Neural cell (in vitro differentiated cells): ENCODE results near the gene ASAH2B. TPM values are rescaled to one million over a fixed set of nuclear protein-coding genes. Genes with fewer than 3 reads are reported as not detected.
"Not testable (repeated sequence)": the region's sequence is repeated elsewhere in the genome, so short reads cannot be mapped to it uniquely, and the experiment has no call there.

Experiments used
- H2AFZ ChIP-seq: fragments of 200-600, 300-800 bp; sonication (generic), shearing (Covaris generic); 2 replicates; pipeline ENCODE4 v1.6.0; 2014; ENCODE audit warnings: low read depth, mild to moderate bottlenecking, antibody characterized with exemption, low read length, moderate library complexity
- H3F3A ChIP-seq: fragments of 200-600 bp; shearing (Covaris generic); 2 replicates; pipeline ENCODE4 v1.6.1; 2016; ENCODE audit warnings: mild to moderate bottlenecking, moderate library complexity, mixed read lengths, antibody characterized with exemption, low read length; ENCODE audit not compliant: insufficient read depth, poor library complexity, severe bottlenecking
- H3K27ac ChIP-seq: fragments of 200-600, 300-800 bp; sonication (generic), shearing (Covaris generic); 2 replicates; pipeline ENCODE4 v1.5.1; 2014; ENCODE audit warnings: mild to moderate bottlenecking, low read length, moderate library complexity
- H3K27me3 ChIP-seq: fragments of 300-800, 200-600 bp; sonication (generic), shearing (Covaris generic); 2 replicates; pipeline ENCODE4 v1.6.0; 2014; ENCODE audit warnings: mild to moderate bottlenecking, low read depth, low read length, moderate library complexity; ENCODE audit not compliant: insufficient read depth
- H3K36me3 ChIP-seq: fragments of 300-800, 200-600 bp; sonication (generic), shearing (Covaris generic); 2 replicates; pipeline ENCODE4 v1.5.1; 2014; ENCODE audit warnings: mild to moderate bottlenecking, antibody characterized with exemption, low read length, moderate library complexity; ENCODE audit not compliant: insufficient read depth
- H3K4me2 ChIP-seq: fragments of 300-800, 200-600 bp; sonication (generic), shearing (Covaris generic); 2 replicates; pipeline ENCODE4 v1.6.0; 2014; ENCODE audit warnings: mild to moderate bottlenecking, low read length
- H3K4me3 ChIP-seq: fragments of 300-800, 200-600 bp; sonication (generic), shearing (Covaris generic); 2 replicates; pipeline ENCODE4 v1.5.1; 2014; ENCODE audit warnings: mild to moderate bottlenecking, low read length, moderate library complexity
- H3K79me2 ChIP-seq: fragments of 200-600 bp; shearing (Covaris generic); replicated peaks from 2 replicates; pipeline ENCODE4 v1.6.0; 2014; ENCODE audit warnings: mild to moderate bottlenecking, low read length, moderate library complexity; ENCODE audit not compliant: insufficient read depth
- H3K9ac ChIP-seq: fragments of 300-800, 200-600 bp; sonication (generic), shearing (Covaris generic); 2 replicates; pipeline ENCODE4 v1.6.1; 2016; ENCODE audit warnings: mild to moderate bottlenecking, low read length, mixed read lengths
- H3K9me2 ChIP-seq: fragments of 200-600 bp; shearing (Covaris generic); 2 replicates; pipeline ENCODE4 v1.6.1; 2016; ENCODE audit warnings: mild to moderate bottlenecking, low read length, mixed read lengths; ENCODE audit not compliant: insufficient read depth
- H3K9me3 ChIP-seq: fragments of 200-600, 300-800 bp; sonication (generic), shearing (Covaris generic); 2 replicates; pipeline ENCODE4 v1.6.1; 2016; ENCODE audit warnings: mild to moderate bottlenecking, mixed run types, low read length, moderate library complexity, mixed read lengths
- H4K20me1 ChIP-seq: fragments of 200-600 bp; shearing (Covaris generic); 2 replicates; pipeline ENCODE4 v1.6.1; 2016; ENCODE audit warnings: mild to moderate bottlenecking, mixed run types; ENCODE audit not compliant: insufficient read depth
- CTCF ChIP-seq: fragments of 450-650 bp; IDR thresholded peaks from 2 replicates; pipeline ENCODE4 v1.5.1; 2014; ENCODE audit warnings: antibody characterized with exemption, mild to moderate bottlenecking, moderate library complexity; ENCODE audit not compliant: poor library complexity, severe bottlenecking
- EP300 ChIP-seq: fragments of 450-650 bp; conservative IDR thresholded peaks from 2 replicates; pipeline ENCODE4 v1.6.1; 2014; ENCODE audit warnings: antibody characterized with exemption, mild to moderate bottlenecking, moderate library complexity; ENCODE audit not compliant: poor library complexity, severe bottlenecking
- EZH2 ChIP-seq: fragments of 200-600, 300-800 bp; shearing (Covaris generic), sonication (generic); IDR thresholded peaks from 2 replicates; pipeline ENCODE4 v1.6.1; 2014; ENCODE audit warnings: antibody characterized with exemption, low read length, borderline replicate concordance, mild to moderate bottlenecking; ENCODE audit not compliant: insufficient read depth, poor library complexity, severe bottlenecking
- MXI1 ChIP-seq: fragments of 450-650 bp; conservative IDR thresholded peaks from 2 replicates; pipeline ENCODE4 v1.6.1; 2014; ENCODE audit warnings: antibody characterized with exemption, mild to moderate bottlenecking; ENCODE audit not compliant: poor library complexity, severe bottlenecking
- POLR2AphosphoS5 ChIP-seq: IDR thresholded peaks from 2 replicates; pipeline ENCODE4 v1.6.1; 2012
- RAD21 ChIP-seq: fragments of 450-650 bp; conservative IDR thresholded peaks from 2 replicates; pipeline ENCODE4 v1.6.1; 2014; ENCODE audit warnings: antibody characterized with exemption, mild to moderate bottlenecking, moderate library complexity
- REST ChIP-seq: IDR thresholded peaks from 2 replicates; pipeline ENCODE4 v1.6.1; 2012; ENCODE audit warnings: borderline replicate concordance
- SMC3 ChIP-seq: fragments of 450-650 bp; conservative IDR thresholded peaks from 2 replicates; pipeline ENCODE4 v1.6.1; 2014; ENCODE audit warnings: antibody characterized with exemption, mild to moderate bottlenecking, moderate library complexity; ENCODE audit not compliant: poor library complexity
- TAF1 ChIP-seq: IDR thresholded peaks from 2 replicates; pipeline ENCODE4 v1.6.1; 2012; ENCODE audit warnings: low read depth
- polyA minus RNA-seq: library from RNA; depleted of rRNA, polyadenylated mRNA; stranded (reverse); fragments of >200 nt; gene quantifications from 2 replicates; pipeline ENCODE4 v1.2.3, GENCODE V29; 2014
- polyA plus RNA-seq: library from polyadenylated mRNA; depleted of rRNA; stranded (reverse); fragments of >200 nt; gene quantifications from 2 replicates; pipeline ENCODE4 v1.2.3, GENCODE V29; 2014

Gene ASAH2B
- 13.0 and 14.9 TPM in 2 replicates for polyA plus RNA-seq
- polyA minus RNA-seq, result 16.1 and 16.3 TPM in 2 replicates

GRCh38 chr10:50739618-50740292, at the start of gene ASAH2B:
Gene ASAH2B (plus strand): TSS chr10:50739936. CDS start chr10:50745131, 5,195 bp downstream.
- Histone ChIP-seq H3K79me2 (no peaks in the 10 kb centered on the region), H3K9me3 (no peaks in the 10 kb centered on the region), H3K4me2 (peak within 1 kb of the TSS; percentile 78), H3K27me3 (no peaks in the 10 kb centered on the region), H3F3A (no peaks in the 10 kb centered on the region), H2AFZ (peak within 1 kb of the TSS; percentile 88), H3K27ac (peak within 1 kb of the TSS; percentile 76), H3K36me3 (no peaks in the 10 kb centered on the region), H3K9ac (peak within 1 kb of the TSS; percentile 70), H3K9me2 (no peaks in the 10 kb centered on the region), H4K20me1 (no peaks in the 10 kb centered on the region), H3K4me3 (peak within 1 kb of the TSS; percentile 88)
- no peak for TF ChIP-seq REST
- peak; percentile 35 for TF ChIP-seq SMC3
- peak; percentile 41 for TF ChIP-seq RAD21
- TF ChIP-seq EZH2, result no peak
- peak; percentile 71 for TF ChIP-seq POLR2AphosphoS5
- TF ChIP-seq MXI1, result peak; percentile 79
- peak; percentile 15 for TF ChIP-seq CTCF
- TF ChIP-seq EP300, result no peak
- peak; percentile 81 for TF ChIP-seq TAF1

GRCh38 chr10:50697819-50698218, 41.9 kb upstream of the ASAH2B start:
- H3K4me3 ChIP-seq, H3K27ac ChIP-seq, H2AFZ ChIP-seq, H4K20me1 ChIP-seq, H3K9me2 ChIP-seq, H3K27me3 ChIP-seq, H3K9me3 ChIP-seq, H3K4me2 ChIP-seq, H3K36me3 ChIP-seq, H3K79me2 ChIP-seq, H3F3A ChIP-seq, H3K9ac ChIP-seq: not testable (repeated sequence)

- H3K27me3 ChIP-seq, H3K79me2 ChIP-seq, H3K9me2 ChIP-seq, H2AFZ ChIP-seq, H3K4me3 ChIP-seq, H3F3A ChIP-seq, H3K9ac ChIP-seq, H3K9me3 ChIP-seq, H3K4me2 ChIP-seq, H3K27ac ChIP-seq, H4K20me1 ChIP-seq, H3K36me3 ChIP-seq: not testable (repeated sequence)
Observed at GRCh38 chr10:50701947-50702346, 37.8 kb upstream of the ASAH2B start.

GRCh38 chr10:50702997-50703396, 36.7 kb upstream of the ASAH2B start:
- not testable (repeated sequence) for H3K9me2 ChIP-seq, H3K4me3 ChIP-seq, H2AFZ ChIP-seq, H3K9me3 ChIP-seq, H3F3A ChIP-seq, H3K27ac ChIP-seq, H3K9ac ChIP-seq, H3K79me2 ChIP-seq, H3K27me3 ChIP-seq, H4K20me1 ChIP-seq, H3K36me3 ChIP-seq, H3K4me2 ChIP-seq

- H3K79me2 ChIP-seq, result not testable (repeated sequence)
Observed at GRCh38 chr10:50704436-50705079, 35.2 kb upstream of the ASAH2B start.

More at GRCh38 chr10:50704436-50705079, 35.2 kb upstream of the ASAH2B start:
- H3K4me3 ChIP-seq, H3K9me2 ChIP-seq, H3K27me3 ChIP-seq, H3K4me2 ChIP-seq, H3K36me3 ChIP-seq, H3K27ac ChIP-seq, H2AFZ ChIP-seq, H3K9me3 ChIP-seq, H4K20me1 ChIP-seq, H3F3A ChIP-seq, H3K9ac ChIP-seq: not testable (repeated sequence)
